ENCODE measurements around the gene HMGB2. TPM values are rescaled to one million over a fixed set of nuclear protein-coding genes. Genes with fewer than 3 reads are reported as not detected.

Gene HMGB2
- total RNA-seq = 30.9 and 56.1 TPM in 2 replicates
- 21.6 TPM for polyA plus RNA-seq (2012)

DNA sequence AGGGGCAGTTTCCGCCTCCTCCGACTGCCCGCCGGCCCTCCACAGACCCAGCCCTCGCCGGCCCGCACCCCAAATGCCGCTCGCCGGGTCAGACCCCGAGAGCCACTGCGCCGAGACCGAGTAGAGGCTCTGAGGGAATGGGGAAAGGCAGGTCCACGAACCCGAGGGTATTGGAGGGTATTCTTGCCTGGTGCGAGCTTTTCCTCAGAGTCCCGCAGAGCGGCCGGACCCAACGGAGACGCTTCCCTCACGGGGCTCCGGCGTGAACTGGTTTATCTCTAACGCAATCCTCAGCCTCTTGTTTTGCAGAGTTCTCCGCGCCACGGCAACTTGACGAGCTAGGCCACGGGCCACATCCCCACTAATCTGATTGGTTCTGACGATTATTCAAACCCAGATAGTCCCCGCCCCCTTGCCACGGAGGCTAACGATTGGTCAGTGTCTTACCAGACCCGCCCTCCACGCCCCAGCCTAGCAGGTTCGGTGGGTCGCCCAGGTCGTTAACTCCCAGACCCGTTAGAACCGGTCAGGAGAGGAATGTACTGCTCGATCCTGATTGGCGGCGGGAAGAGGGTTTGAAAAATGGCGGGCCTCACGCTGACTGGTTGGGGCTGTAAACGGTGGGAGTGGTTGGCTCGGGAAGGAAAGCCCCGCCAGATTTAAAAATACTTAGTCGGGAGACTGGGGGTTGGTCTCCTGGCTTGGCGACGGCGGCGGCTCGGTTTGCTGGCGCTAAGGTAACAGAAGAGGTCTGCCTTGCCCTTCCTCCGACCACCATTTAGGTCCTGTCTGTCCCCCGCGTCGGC, at the start of gene HMGB2:
HMGB2 (minus strand) TSS at position 274 of the 806 bp plus-strand sequence. CDS start 709 bp downstream, outside the sequence.
- DNase-seq (ENCODE audit: low read depth) = peak; percentile 100

DNA sequence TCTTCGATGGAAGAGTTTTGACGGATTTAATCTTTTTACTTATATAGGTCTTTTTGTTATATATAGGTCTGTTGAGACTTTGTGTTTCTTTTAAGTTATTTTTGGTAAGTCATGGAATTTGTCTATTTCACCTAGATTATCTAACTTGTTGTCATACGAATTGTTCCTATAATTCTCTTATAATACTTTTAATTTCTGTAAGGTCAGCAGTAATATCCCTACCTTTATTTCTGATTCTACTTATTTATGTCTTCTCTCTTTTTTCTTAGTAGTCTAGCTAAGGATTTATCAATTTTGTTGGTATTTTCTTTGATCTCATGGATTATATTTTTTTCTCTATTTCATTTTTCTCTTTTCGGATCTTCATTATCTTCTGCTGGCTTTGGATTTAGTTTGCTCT, 48.2 kb upstream of the HMGB2 start:
- DNase-seq (ENCODE audit: low read depth) = no peak

DNA sequence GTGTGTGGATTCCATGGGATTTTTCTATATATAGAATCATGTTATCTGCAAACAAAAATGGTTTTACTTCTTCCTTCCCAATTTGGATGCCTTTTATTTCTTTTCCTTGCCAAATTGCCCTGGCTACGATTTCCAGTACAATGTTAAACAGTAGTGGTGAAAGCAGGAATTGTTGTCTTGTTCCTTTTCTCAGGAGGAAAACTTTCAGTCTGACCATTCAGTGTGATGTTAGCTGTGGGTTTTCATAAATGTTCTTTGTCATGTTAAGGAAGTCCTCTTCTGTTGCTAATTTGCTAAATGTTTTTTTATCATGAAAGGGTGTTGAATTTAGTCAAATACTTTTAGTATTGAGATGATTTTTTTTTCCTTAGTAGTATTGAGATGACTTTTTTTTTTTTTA, 47.5 kb upstream of the HMGB2 start:
- DNase-seq (ENCODE audit: low read depth) = no peak

DNA sequence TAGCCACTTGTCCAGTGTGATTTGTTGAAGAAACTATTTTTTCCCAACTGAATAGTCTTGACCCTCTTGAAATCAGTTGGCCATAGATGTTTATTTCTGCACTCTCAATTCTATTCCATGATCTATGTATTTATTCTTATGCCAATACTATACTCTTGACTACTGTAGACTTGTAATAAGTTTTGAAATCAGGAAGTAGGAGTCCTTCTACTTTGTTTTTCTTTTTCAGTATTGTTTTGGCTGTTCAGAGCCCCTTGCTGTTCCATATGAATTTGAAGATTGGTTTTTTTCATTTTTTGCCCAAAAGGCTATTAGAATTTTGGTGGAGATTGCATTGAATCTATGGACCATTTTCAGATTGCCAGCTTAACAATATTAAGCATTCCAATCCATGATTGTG, 46.8 kb upstream of the HMGB2 start:
- no peak for DNase-seq (ENCODE audit: low read depth)

DNA sequence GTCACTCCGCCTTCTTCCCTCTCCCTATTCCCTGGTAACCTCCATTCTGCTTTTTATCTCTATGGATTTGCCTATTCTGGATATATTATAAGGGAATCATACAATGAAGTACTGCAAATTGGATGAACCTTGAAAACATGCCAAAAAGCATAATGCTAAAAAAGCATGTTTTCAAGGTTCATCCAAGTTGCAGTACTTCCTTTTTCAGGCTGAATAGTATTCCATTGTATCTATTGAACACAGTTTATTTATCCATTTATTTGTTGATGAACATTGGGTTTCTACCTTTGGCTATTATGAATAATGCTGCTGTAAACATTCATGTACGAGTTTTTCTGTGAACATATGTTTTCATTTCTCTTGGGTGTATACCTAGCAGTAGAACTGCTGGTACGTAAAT, 45.8 kb upstream of the HMGB2 start:
- no peak for DNase-seq (ENCODE audit: low read depth)

DNA sequence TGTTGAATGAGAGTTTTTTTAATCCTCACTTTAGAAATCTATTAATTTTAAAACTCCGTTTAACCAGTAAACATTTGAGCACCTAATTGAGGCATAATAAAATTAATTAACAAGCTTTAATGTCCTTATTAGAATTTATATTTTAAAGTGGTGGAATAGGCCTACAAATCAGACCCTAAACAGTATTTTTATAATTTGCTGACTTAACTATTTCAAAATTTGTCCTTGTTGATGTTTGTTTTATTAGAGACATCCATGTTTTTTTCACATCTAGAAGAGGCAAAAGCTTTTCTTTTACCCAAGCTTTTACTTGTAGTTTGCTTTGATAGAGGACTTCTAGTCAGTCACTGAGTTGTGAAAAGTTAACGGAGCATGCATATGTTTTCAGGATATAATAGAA, 40.4 kb upstream of the HMGB2 start:
- DNase-seq (ENCODE audit: low read depth) = no peak

DNA sequence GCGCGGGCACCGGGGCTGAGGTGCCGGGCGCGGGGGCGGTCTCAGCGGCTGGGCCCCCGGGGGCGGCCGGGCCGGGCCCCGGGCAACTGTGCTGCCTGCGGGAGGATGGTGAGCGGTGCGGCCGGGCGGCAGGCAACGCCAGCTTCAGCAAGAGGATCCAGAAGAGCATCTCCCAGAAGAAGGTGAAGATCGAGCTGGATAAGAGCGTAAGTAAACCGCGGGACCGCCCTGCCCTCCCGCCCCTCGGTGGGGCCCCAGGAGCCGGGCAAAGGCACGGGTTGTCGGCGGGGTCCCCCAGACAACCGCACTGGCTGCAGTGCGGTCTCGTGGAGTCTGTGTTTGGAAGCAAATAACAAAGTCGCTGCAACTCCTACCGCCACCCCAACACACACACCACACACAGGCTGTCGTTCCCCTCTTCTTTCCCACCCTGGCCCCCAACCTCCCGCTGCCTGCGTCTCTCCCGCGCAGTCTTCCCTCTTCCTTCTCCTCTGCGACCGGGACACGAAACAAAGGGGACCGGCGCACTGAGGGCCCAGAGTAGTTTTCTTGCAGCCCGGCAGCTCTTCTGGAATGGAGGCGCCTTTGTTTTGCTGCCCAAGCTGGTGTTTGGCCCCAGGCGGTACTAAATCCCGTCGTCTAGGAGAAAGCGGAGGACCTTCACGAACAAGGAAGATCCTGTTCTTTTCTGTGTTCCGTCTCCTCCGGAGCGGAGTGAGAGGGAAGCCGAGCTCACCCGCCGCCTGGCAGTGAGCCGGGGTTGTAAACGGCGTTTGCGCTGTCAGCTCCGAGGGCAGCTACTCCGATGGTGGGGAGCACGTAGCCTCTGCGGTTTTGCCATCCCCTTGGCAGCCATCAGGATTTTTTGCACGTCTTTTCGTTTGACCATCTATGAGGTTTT, 37.4 kb upstream of the HMGB2 start:
- peak; percentile 85 for DNase-seq (ENCODE audit: low read depth)

DNA sequence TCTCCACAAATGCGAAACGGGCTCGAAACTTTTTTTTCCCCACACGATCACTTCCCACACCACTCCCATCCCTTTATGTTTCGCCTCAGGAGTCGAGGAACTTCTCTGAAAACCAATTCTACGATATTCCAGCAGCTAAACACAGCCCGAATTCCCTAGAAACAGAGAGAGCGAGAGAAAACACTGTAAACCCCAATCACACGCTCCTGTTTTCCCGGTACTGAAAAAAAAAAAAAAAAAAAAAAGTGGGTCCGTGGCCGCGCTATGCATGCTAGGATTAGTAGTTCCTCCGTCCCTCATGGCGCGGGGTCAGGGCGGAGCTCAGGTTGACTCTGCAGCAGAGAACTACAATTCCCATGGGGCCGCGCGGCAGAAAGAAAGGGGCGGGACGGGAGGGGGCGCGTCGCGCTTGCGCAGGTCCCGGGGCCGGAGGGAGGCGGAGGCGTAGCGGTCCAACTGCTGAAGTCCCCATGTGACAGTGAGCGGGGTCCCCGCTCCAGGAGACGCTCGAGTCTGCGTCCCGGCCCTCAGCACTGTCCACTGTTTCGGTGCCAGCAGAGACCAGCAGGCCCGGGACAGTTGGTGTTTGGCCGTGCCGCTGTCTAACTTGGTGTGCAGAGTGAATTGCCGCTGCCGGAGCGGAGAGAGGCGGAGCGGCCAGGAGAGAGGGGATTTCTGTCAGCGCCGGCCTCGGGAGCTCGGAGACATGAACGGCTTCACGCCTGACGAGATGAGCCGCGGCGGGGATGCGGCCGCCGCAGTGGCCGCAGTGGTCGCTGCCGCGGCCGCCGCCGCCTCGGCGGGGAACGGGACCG, 36.5 kb upstream of the HMGB2 start, which contains the start of gene SAP30:
SAP30 (plus strand) TSS at position 478 of the 815 bp plus-strand sequence; CDS start at position 707, 229 bp downstream.
- peak; percentile 99 for DNase-seq (ENCODE audit: low read depth)

DNA sequence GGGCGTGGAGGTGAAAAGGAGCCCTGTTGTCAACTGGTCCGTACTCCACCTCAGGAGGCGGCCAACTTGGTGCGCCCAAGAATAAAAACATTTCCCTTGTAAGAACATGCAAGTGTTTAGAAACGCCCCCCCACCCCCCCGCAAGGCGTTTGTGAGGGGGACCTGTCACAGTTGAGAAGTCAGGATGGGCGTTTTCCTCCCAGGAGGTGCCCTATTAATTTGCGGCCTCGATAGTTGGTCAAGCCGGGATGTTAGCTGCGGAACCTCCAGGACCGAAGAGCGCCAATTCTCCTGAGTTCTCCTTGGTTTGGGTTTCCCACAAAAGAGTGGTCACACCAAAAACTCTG, 35.9 kb upstream of the HMGB2 start:
- no peak for DNase-seq (ENCODE audit: low read depth)

DNA sequence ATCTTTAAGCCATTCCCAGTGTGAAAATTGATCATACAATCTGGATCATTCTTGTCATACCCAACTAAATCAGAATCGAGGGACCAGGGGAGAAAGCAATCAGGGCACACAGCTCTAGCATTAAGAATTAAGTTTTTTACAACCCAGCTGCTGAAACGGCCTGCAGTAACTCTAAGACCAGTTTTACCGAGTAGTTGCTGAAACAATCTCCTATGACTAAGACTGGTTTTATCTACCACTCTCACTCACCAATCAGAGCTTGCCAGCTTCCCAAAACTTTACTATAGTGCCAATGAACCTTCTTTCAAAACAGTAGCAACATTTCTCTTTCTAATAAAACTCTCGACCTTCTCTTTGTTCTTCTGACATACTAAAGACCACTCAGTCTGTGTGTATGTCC, 33.8 kb upstream of the HMGB2 start:
- peak; percentile 30 for DNase-seq (ENCODE audit: low read depth)

DNA sequence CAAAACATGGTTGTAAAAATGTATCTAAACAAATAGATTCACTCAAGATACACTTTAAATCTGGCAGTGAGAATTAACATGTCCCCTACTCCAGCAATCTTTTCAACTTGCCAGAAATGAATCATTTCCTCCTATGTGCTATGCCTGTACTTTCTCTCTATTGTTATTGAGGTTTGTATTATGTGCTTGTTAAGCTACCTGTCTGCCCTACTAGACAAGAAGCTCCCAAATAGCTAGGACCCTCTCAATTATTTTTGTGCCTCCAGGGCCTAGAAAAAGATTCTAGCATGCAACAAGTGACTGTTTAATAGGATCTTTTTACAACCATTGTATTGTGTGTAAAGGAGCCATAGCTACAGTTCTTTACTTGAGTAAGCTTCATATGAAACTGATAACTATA, 33.1 kb upstream of the HMGB2 start:
- no peak for DNase-seq (ENCODE audit: low read depth)

DNA sequence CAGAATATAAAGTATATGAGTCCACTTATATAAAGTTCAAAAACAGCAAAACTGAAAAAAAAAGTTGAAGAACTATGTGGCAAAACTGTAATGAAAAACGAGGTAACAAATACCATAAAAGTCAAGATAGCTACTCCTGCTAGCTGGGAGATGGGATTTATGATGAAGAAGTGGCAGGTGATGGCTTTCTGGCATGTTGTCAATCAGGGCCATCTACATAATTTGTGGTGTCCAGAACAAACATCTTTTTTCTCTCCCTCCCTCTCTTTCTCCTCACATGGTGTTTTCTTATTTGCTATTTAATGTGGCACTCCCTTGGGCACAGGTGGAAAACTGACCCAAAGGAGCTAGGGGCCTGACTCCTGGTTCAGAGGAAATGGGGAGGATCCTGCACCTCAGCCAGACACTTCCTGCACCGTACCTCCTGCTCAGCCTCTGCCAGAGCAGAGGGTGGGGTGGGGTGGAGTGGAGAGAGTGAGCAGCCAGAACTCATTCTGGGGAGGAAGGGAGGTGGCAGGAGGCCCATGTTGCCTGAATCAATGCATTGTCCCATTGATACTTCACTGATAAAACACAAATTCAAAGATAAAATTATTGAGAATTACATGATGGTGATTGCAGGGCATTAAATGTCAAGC, 31.3 kb upstream of the HMGB2 start:
- DNase-seq (ENCODE audit: low read depth) = no peak

DNA sequence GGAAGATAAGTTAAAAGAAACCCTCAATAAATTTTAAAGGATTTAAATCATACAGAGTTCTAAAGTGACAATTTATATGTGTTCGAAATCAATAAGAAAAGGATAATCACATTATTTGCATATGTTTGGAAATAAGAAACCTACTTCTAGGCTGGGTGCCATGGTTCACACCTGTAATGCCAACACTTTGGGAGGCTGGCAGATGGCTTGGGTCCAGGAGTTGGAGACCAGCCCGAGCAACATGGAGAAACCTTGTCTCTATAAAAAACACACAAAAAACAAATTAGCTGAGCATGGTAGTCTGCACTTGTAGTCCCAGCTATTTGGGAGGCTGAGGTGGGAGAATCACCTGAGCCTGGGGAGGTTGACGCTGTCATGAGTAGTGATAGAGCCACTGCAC, 28.5 kb upstream of the HMGB2 start:
- DNase-seq (ENCODE audit: low read depth) = no peak

DNA sequence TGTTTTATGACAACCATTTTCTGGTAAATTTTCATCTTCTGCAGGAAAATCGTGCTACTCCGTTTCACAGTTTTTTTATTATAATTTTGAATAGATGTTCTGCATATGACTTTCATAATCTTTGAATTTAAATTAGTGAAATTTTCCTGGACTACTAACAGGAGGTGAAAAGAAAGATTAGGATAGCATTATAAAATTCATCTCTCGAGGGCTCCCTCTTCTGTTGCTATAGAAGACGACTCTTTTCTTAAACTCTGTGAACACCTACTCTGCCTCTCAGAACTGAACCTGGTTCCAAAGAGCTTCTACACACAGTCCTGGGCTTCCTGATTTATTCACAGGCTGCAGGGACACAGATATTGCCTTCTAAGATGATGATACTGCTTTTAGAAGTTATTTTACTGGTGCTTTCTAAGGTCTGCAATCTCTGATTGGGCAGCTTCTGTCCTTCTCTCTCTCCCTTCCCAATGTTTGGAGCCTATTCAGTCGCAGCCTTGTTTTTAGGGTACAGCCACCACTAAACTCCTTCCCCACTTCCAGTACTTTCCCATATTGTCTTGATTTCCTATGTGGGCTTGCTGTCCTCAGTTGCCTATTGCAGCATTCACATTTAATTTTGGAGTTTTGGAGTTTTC, 26.5 kb upstream of the HMGB2 start:
- DNase-seq (ENCODE audit: low read depth) = peak; percentile 47

DNA sequence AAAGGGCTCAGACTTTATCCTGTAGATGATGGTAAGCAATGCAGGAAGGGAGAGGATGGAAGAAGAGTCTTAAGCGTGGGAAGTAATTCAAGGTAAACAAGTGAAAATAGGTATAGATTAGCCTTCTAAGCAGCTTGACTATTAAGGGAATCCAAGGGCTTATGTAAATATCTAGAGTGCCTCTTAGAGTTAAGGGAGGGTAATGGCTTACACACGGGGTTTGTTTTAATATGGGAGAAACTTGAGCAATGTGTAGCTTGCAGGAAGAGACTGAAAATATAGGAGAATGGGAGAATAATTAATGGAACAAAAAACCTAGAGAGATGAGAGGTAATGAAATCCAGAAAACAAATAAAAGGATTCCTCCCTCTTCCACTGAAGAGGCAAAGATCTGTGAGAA, 23.8 kb upstream of the HMGB2 start:
- DNase-seq (ENCODE audit: low read depth) = no peak

DNA sequence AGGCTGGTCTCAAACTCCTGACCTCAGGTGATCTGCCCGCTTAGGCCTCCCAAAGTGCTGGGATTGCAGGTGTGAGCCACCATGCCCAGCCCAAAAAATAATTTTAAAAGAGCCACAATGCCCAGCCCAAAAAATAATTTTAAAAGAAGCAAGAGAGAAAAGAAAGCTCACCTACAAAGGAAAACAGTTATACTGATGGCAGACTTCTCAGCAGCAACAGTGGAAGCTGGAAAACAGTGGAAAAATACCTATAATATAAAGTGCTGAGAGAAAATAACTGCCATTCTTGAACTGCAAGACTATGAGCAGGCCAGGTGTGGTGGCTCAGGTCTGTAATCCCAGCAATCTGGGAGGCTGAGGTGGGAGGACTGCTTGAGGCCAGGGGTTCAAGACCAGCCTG, 13.3 kb upstream of the HMGB2 start:
- no peak for DNase-seq (ENCODE audit: low read depth)

DNA sequence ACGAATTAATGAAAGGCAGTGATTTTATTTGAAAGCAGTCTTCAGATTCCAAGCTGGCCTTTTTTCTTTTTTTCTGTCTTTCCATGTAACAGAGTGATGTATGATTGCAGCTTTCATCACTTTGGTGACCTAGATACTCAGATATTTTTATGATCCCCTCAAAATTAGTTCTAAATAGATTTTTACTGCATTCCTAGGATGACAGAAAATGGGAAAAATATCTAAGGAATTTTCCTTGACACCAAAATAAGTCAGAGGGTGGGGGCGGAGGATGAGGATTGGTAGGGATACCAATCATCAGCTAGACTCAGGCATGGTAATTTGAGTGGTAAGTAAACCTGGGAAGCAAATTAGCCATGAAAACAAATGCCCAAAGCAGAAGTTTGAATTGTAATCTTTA, 11.9 kb upstream of the HMGB2 start:
- peak; percentile 51 for DNase-seq (ENCODE audit: low read depth)

DNA sequence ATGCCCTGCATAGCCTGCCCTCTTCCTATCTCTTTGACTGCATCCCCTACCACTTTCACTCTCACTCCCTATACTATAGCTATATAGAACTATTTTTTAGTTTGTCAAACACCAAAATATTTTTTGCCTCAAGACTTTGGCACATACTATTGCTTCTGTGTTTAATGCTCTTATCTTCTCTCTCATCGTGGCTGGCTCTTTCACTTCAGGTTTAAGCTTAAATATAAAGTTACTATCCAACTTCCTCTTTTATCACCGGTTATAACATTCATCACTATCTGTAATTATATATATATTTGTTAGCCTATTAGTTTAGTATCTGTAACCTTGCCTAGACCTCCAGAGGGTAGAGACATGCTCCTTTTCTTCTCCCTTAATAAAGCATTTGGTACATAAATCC, 11.5 kb upstream of the HMGB2 start:
- DNase-seq (ENCODE audit: low read depth) = no peak

DNA sequence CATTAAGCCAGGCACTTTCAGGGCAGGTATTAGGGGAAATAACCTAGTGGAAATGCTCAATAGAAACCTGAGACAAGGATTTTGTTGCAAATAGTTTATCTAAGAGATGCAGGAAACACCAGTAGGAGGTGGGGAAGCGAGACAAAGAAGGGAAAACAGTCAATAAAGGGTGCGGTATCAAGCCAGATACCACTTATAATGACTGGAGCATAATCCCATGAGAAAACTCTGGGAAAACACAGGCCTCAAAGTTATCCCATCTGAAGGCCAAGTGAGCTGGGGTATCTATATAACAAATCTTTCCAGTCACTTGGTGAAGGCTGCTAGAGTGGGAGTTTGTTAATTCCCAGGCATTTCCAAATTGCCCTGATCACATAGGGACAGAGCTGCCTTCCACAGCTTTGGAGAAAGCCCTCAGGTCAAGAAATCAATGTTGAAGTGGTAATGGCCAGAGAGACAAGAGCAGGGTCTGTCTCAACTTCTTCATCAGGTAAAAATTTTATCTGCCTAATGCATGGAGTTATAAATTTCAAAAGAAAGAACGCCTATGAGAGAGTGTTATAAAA, 9.8 kb upstream of the HMGB2 start:
- DNase-seq (ENCODE audit: low read depth) = no peak

DNA sequence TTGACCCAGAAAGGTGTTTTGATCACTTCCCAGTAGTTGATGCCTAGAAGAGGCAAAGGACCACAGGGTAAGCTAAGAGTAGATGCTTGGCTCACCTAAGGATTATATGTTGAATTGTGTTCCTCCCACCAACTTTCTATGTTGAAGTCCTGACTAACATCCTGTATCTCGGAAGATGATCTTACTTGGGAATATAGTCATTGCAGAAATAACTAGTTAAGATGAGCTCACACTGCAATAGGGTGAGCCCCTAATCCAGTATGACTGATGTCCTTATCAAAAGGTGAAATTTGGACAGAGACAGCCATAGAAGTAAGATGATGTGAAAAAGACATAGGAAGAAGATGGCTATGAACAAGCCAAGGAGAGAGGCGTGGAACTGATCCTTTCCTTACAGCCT, 3.3 kb upstream of the HMGB2 start:
- no peak for DNase-seq (ENCODE audit: low read depth)
